ENCODE measurements around the gene ZHX3.

DNA sequence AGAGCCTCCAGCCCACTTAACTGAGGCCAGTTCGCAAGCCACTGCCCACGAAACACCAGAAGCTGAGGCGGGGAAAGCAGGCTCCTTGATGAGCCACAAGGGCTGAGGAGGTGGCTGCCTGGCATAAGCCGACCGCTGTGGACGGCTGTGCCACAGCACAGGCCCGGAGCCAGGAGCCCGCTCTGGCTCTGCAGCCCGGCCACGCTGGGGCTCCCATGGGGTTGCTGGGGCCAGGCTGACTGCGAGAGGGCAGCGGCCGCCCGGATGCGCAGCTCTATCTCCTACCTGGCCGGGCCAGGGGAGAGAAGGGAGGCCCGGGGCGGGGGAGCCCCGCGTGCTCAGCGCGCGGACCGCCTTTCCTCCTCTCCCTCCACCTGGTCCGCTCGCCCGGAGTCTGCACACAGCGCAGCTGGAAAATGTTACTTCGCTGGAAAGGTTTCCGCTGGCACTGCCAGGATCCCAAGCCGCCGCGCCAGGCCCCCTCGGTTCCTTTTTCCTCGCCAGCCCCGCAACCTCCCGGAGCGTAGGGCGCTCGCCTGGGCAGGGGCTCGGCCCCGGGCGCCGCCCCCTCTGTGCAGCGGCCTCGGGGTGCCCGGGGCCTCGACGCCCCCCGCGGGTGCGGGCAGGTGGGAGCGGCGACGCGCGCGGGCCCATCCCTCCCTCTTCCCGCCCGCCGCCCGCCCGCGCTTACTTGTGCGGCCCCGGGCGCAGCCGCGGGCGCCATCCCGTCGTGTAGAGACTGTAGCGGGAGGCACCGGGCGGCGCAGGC is 48.4 kb upstream of the ZHX3 start:
- TF ChIP-seq CTCF (IDR thresholded peaks at IDR 0.05 in 8 of 11, conservative IDR thresholded peaks at IDR 0.05 in 3 of 11): no peak
- TF ChIP-seq POLR2A (IDR thresholded peaks at IDR 0.05): no peak

Measured in spleen (tissue), 7 donors.